Lower leg skin (tissue), 4 donors: Measurements from ENCODE around the gene RTP5. TPM values are rescaled to one million over a fixed set of nuclear protein-coding genes. Genes with fewer than 3 reads are reported as not detected.

Experiments used
- DNase-seq, 2 donors: peaks; one replicate each; pipeline ENCODE4 v3.0.0-alpha.2; 2019; ENCODE audit warnings: low spot score in 2 of 2
- H3K4me3 ChIP-seq: fragments of 200-600 bp; sonication (generic); 2 replicates; pipeline ENCODE4 v1.5.1; 2017; ENCODE audit warnings: mild to moderate bottlenecking, low read depth; ENCODE audit not compliant: poor library complexity, severe bottlenecking
- CTCF ChIP-seq, 3 donors: fragments of 450-650 bp; IDR thresholded peaks; one replicate each; pipeline ENCODE4 v1.5.1; 2016; ENCODE audit warnings: antibody characterized with exemption in 3 of 3, mild to moderate bottlenecking in 3 of 3, moderate library complexity in 2 of 3
- POLR2A ChIP-seq, 2 donors: fragments of 450-650 bp; IDR thresholded peaks; one replicate each; pipeline ENCODE4 v1.6.1; 2016 to 2017; ENCODE audit warnings: antibody characterized with exemption in 2 of 2, mild to moderate bottlenecking in 1 of 2, moderate library complexity in 1 of 2
- WGBS, 2 donors: methylation state at CpG; one replicate each; pipeline ENCODE4 v1.1.5; 2018; 5-methylcytosine and 5-hydroxymethylcytosine counted together
- intact Hi-C: fragments of 100-400 bp; cut with DNase I; formaldehyde crosslinking; loops from one replicate; pipeline ENCODE4 v1.15.0; 2023; ENCODE audit warnings: low total_unique reads
- total RNA-seq, 4 donors: library from RNA; depleted of rRNA; stranded (reverse); fragments of >200 nt; gene quantifications; one replicate each; pipeline ENCODE4 v1.1.0, GENCODE V29; 2016

The RTP5 gene
- total RNA-seq, 4 donors from 2014 or later = 0.10 to 0.23 TPM; not detected in 2

DNA sequence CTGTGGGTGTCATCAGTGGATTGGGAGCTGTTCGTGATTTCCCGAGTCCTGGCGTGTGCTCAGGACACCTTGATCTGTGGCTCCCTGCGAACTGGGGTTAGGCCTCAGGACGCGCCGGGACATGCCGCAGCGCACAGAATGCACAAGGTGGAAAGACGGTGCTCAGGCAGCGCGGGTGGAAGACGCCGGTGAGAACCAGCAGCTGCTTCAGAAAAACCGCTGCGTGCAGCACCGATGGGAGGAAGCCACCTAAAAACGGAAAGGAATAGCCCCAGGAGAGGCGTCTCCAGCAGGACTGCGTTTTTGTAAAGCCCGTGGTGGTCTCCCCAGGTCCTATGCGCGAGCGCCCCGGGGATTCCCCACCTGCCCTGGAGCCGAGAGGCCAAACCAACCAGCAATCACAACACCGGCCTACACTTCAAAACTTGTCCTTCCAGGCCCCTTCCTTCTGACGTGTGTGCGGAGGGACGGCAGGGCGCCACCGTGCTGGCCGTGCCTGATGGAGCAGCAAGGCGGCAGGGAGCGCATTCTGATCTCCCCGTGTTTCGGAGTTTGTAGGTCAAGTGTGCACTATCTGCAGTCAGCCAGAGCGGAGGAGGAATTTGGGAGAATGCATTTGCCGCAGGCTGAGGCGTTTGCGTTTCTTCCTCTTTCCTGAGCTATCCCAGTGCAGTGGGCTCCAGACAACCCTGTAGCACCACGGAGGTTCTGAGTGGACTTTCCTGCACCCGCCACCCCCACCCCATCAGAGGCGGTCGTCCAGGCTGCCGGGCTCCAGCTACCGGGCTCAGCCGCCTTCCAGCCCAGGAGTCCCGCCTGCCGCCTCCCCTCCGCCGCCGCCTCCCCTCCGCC, 32.2 kb downstream of the RTP5 start:
- WGBS, 2 donors = 33 to 71% methylated on average over 52 to 54 of the region's 54 CpGs

GRCh38 chr2:241902357-241902991, 32.9 kb downstream of the RTP5 start:
- intact Hi-C loops = no loop called here
- no peak overlapping the region for H3K4me3 ChIP-seq
- peak in 1 of 2 donors; percentile 82 for DNase-seq
- 32 to 87% methylated on average over 10 to 41 of the region's 48 CpGs for WGBS, 2 donors
- TF ChIP-seq CTCF (IDR thresholded peaks at IDR 0.05) = no peak
- no peak for TF ChIP-seq POLR2A (IDR thresholded peaks at IDR 0.05)

More for the DNA sequence above, 32.2 kb downstream of the RTP5 start:
- TF ChIP-seq CTCF (IDR thresholded peaks at IDR 0.05) (no peak), POLR2A (IDR thresholded peaks at IDR 0.05) (no peak)
- intact Hi-C loops = no loop called here
- DNase-seq = peak in 1 of 2 donors; percentile 85
- H3K4me3 ChIP-seq = no peak overlapping the region

DNA sequence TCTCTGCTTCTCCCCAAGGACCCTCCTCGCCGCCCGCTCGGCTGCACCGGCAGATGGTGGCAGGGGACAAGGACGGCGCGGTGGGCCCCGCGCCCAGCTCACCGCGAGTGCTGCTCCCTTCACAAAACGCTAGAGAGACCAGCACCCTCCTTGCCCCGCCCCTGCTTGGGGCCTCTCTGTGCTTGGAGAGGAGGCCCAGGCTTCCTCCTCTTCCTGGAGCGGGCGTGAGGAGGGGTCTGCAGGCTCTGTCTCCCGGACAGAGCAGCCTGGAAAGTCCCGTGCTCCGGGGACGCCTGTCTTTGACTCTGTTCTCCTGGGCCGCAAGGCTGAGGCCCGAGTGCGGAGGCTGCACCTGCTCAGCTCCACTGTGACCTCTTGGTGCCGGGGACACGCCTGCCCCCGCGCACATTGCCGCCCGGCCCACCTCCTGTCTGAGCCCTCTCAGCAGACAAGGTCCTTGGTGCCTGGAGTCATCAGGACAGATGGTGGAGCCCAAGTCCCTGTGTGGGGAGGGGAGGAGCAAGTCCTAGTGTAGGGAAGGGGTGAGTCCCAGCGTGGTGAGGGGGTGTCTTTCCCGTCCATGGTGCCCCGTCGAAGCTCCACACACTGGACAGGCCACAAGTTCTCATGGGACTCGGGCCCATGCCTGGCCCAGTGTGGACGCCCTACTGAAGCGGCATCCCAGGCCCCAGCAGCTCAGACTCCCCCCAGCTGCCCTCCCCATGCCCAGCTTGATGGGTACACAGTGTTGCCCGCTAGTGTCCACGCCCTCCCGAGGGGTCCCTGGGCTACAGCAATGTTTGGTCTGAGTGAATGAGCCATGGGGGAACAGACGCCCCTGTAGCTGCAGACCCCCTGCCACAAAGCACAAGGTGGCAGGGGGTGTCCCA, 33.8 kb downstream of the RTP5 start:
- 94% methylated on average over 39 to 40 of the region's 40 CpGs for whole genome bisulfite sequencing, 2 donors
- no peak for TF ChIP-seq POLR2A (IDR thresholded peaks at IDR 0.05)
- TF ChIP-seq CTCF (IDR thresholded peaks at IDR 0.05) = no peak
- DNase-seq = peak in 1 of 2 donors; percentile 83
- intact Hi-C loops = no loop called here
- H3K4me3 ChIP-seq = no peak overlapping the region

DNA sequence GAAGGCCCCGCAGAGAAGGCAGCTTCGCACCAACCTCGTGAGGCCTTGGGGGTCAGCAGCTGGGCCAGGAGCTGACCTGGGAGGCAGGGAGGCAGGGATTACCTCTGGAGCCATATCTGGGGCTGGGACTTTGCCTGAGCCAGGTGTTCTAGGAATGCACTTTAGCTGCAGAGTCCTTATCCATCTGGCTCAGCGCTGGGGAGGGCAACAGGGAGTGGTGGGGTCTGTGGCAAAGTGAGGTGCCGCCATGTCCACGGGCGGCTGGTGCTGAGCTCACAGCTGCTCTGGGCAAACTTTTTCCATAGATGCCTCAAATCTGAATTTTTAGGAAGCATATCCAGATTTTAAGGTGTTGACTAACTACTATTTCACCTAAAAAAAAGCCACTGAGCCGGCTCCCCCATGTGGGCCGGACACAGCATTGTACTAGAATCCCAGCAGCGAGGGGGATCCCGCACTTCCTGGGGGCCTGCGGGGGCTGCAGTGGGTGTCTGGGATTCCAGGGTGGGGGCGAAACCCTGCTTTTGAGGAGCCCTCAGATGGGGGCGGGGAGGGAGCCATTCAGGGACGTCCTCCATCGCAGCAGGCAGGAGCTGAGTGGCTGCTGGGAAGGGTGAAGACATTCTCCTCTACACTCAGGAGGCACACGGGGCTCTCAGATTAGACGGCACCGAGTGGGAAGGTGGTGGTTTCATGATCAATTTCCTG, 34.6 kb downstream of the RTP5 start:
- DNase-seq = peak in 1 of 2 donors; percentile 76
- H3K4me3 ChIP-seq = no peak overlapping the region
- intact Hi-C loops = no loop called here
- 84 to 92% methylated on average over 19 of the region's 19 CpGs for WGBS, 2 donors
- TF ChIP-seq POLR2A (IDR thresholded peaks at IDR 0.05) = no peak
- no peak for TF ChIP-seq CTCF (IDR thresholded peaks at IDR 0.05)
